Kidney epithelial cell (primary cell): ENCODE results near the gene ESRRA. TPM values are rescaled to one million over a fixed set of nuclear protein-coding genes. Genes with fewer than 3 reads are reported as not detected.
A peak's percentile ranks its signal among the peaks of the same experiment; 100 is the strongest.

ENCODE experiments used
- DNase-seq: peaks from one replicate; pipeline ENCODE4 v3.0.0-alpha.2; 2010; ENCODE audit warnings: low read depth
- H3K27me3 ChIP-seq: 2 replicates; pipeline ENCODE4 v1.6.0; 2011; ENCODE audit warnings: low read length; ENCODE audit not compliant: control insufficient read depth, insufficient read depth
- H3K36me3 ChIP-seq: 2 replicates; pipeline ENCODE4 v1.5.1; 2011; ENCODE audit warnings: low read length; ENCODE audit not compliant: control insufficient read depth, insufficient read depth
- H3K4me3 ChIP-seq: 2 replicates; pipeline ENCODE4 v1.5.1; 2011; ENCODE audit warnings: low read depth, mild to moderate bottlenecking, control low read depth, low read length
- total RNA-seq: library from RNA; depleted of rRNA; stranded (reverse); fragments of >200 nt; gene quantifications from 2 replicates; pipeline ENCODE4 v1.2.3, GENCODE V29; 2015
- TF ChIP-seq, protein P1 (sequence below): IDR thresholded peaks from 2 replicates; pipeline ENCODE4 v1.5.1; 2011; ENCODE audit warnings: mild to moderate bottlenecking, moderate library complexity, low read length, control low read depth, inconsistent platforms; ENCODE audit not compliant: insufficient read depth, poor library complexity, severe bottlenecking

ESRRA gene
- total RNA-seq = 54.3 and 58.8 TPM in 2 replicates

DNA sequence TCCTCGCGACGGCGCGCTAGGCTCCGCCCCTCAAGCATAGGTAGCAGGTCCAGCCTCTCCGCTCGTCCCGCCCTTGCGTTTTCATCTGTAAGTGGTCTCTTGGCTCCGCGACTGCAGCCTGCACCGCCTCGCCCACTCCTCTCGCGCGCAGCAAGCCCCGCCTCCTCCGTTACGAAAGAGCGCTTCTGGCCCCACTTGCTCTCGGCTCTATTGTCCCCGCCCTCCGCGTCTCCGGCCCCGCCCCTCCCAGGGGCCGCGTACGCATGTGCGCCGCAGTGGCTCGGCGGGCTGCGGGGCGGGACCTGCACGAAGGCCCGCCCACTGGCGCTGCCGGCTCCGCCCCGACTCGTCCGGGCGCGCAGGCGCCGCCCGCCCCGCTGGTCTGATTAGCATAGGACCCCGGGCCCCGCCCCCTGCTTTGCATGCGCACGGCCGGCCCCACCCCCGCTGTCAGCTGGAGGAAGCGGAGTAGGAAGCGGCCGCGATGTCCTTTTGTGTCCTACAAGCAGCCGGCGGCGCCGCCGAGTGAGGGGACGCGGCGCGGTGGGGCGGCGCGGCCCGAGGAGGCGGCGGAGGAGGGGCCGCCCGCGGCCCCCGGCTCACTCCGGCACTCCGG lies at the start of gene ESRRA:
Gene ESRRA, plus strand, starts transcription at position 450 of the 616 bp plus-strand sequence. CDS start 1,656 bp downstream, outside the sequence.
- TF ChIP-seq, protein P1, sequence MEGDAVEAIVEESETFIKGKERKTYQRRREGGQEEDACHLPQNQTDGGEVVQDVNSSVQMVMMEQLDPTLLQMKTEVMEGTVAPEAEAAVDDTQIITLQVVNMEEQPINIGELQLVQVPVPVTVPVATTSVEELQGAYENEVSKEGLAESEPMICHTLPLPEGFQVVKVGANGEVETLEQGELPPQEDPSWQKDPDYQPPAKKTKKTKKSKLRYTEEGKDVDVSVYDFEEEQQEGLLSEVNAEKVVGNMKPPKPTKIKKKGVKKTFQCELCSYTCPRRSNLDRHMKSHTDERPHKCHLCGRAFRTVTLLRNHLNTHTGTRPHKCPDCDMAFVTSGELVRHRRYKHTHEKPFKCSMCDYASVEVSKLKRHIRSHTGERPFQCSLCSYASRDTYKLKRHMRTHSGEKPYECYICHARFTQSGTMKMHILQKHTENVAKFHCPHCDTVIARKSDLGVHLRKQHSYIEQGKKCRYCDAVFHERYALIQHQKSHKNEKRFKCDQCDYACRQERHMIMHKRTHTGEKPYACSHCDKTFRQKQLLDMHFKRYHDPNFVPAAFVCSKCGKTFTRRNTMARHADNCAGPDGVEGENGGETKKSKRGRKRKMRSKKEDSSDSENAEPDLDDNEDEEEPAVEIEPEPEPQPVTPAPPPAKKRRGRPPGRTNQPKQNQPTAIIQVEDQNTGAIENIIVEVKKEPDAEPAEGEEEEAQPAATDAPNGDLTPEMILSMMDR = no peak
- DNase-seq = peak; percentile 89
- Histone ChIP-seq H3K4me3 (peak within 1 kb of the TSS; percentile 56), H3K36me3 (peaks cover 1% of the 10 kb centered on the region), H3K27me3 (peaks cover 8% of the 10 kb centered on the region)

DNA sequence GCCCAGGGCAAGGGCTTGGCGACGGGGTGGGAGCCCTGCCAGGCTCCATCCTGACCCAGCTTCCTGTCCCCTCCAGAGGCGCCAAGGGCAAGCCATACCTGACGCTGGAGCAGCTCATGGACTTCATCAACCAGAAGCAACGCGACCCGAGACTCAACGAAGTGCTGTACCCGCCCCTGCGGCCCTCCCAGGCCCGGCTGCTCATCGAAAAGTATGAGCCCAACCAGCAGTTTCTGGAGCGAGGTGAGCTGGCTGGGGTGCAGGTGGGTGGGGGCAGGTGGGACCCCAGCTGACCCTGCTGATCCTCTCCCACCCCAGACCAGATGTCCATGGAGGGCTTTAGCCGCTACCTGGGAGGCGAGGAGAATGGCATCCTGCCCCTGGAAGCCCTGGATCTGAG lies 49.0 kb upstream of the ESRRA start:
- DNase-seq = no peak
- H3K4me3 ChIP-seq = no peak overlapping the region
- peaks cover 2% of the 10 kb centered on the region for H3K36me3 ChIP-seq
- H3K27me3 ChIP-seq = no peaks in the 10 kb centered on the region
- TF ChIP-seq, protein P1 = no peak

DNA sequence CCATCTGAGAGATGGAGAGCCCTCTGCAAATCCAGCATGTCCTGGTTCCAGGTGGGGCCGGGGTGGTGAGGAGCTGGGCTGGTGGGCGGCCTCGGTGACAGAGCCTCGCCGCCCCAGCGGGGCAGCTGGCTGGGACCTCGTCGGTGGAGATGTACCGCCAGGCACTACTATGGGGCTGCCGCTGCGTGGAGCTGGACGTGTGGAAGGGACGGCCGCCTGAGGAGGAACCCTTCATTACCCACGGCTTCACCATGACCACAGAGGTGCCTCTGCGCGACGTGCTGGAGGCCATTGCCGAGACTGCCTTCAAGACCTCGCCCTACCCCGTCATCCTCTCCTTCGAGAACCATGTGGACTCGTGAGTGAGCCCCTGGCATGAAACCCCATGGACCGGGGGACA lies 47.0 kb upstream of the ESRRA start:
- no peak for DNase-seq
- no peak overlapping the region for H3K4me3 ChIP-seq
- H3K27me3 ChIP-seq = no peaks in the 10 kb centered on the region
- TF ChIP-seq, protein P1 = no peak
- H3K36me3 ChIP-seq = peaks cover 2% of the 10 kb centered on the region

DNA sequence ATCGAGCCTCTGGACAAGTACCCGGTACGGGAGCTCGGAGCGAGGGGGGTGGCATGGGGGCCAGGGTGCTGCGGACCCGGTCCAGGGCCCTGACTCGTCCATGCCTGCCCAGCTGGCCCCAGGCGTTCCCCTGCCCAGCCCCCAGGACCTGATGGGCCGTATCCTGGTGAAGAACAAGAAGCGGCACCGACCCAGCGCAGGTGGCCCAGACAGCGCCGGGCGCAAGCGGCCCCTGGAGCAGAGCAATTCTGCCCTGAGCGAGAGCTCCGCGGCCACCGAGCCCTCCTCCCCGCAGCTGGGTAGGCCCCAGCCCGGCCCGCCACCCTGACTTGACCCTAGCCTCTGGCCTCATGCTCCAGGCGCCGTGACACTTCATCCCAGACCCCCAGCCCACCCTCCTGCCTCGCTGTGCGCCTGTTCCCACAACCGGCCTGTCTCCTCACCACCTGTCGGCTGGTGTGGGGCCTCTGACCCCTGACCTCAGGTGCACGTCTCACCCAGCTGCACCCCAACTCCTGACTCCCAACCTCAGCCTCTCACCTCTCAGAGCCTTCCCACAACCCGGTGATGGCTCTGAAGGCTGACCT lies 46.3 kb upstream of the ESRRA start:
- no peak for DNase-seq
- no peak overlapping the region for H3K4me3 ChIP-seq
- peaks cover 2% of the 10 kb centered on the region for H3K36me3 ChIP-seq
- TF ChIP-seq, protein P1 = no peak
- no peaks in the 10 kb centered on the region for H3K27me3 ChIP-seq

DNA sequence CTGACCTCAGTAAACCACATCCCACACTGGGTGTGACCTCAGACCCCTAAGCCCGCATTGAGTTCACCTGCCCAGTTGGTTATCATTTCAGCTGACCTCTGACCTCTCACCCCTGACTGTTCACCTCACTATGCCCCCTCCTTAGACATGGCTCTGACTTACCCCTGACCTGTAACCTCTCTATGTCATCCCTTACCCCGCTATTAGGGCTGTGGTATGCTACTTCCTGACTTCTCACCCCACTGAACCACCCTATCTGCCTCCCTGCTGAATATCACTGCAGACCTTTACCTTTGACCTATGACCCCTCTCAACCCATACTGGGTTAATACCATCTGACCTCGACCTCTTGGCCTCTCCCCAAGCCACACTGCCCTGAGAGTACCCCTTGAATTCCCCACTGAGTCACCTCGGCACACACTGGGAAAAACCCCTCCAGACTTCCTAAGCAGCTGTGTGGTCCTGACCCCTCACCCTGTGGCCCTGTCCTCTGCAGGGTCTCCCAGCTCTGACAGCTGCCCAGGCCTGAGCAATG lies 45.7 kb upstream of the ESRRA start:
- Histone ChIP-seq H3K4me3 (no peak overlapping the region), H3K27me3 (no peaks in the 10 kb centered on the region), H3K36me3 (peaks cover 2% of the 10 kb centered on the region)
- no peak for DNase-seq
- TF ChIP-seq, protein P1 = no peak
